NCI-H526 treated with DMSO at 0.1 percent for 48 hours (cell line): ENCODE results near the gene CDC37L1.
A peak's percentile ranks its signal among the peaks of the same experiment; 100 is the strongest.
"Not testable (repeated sequence)": the region's sequence is repeated elsewhere in the genome, so short reads cannot be mapped to it uniquely, and the experiment has no call there.

ENCODE experiments used
- DNase-seq: peaks from one replicate; lab custom pipeline; 2025; lab: John Stamatoyannopoulos, UW

Gene CDC37L1

DNA sequence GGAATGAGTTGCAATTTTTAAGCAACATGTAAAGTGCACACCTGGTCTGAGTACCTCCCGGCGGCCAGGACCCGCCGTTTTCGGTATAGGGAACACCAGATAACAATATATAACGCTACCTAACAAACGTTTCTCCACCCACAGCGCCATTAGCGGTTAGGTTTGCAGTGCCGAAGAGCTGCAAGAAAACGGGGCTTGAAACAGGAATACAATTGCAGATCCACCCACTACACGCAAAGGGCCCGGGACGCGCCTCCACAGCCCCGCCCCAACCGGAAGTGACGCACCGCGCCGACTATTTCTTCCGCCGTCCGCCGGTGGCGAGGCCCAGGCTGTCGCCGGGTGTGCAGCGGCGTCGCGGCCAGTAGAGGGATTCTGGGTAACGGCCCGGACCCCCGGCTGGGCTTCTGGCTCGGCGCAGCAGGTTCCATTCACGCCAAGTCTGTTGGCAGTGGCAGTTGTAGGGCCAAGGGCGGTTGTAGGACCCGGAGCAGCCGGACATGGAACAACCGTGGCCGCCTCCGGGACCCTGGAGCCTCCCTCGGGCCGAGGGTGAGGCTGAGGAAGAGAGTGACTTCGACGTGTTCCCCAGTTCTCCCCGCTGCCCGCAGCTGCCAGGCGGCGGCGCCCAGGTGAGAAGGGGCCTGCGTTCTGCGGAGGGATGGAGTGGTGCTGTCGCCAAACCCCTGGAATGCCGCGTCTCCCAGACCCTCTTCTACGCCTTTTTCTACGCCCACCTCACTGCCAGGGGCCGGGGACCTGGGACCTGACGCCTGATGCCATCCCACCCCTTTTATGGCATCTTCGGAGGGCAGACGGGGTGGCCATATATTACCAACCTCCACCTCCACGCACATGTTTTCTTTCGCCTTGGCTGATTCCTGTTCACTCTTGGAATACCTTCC, at the start of gene CDC37L1:
Gene CDC37L1, plus strand, starts transcription at position 302 of the 905 bp plus-strand sequence. Its CDS starts 199 bp downstream, at position 501.
- DNase-seq: peak; percentile 92

DNA sequence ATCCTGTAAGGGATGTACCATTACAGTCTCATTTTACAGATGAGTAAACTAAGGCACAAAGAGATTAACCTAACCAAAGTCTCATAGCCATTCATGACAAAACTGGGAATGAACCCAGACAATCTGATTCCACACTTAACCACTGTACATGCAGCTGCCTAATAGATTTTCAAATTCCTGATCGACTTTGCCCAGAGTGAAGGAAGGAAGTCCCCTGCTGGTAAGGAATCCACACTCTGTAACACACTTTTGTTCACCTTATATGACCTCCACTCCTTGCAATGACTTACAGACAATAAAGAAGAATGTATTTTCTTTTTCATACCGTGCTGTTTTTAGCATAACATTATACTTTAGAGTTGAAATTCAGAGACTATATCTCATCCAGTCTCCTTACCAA, 48.5 kb upstream of the CDC37L1 start:
- DNase-seq: no peak

DNA sequence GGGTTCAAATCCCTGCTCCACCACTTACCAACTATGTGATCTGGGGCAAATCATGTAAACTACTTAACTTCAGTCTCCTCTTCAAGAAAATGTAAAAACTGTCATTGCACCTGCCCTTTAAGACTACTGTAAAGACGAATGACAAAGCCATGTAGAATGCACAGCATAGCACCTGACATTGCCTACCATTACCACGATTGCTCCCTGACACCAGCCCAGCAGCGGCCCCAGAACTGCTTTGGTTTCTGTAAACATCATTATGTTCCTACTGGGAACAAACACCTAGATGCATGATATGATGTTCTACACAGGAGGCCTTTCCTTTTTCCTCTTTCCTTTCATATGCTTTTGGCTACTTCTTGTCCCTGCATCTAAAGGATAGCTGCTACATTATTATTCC, 40.4 kb upstream of the CDC37L1 start:
- DNase-seq: no peak

GRCh38 chr9:4639420-4639819, 39.9 kb upstream of the CDC37L1 start:
- no peak for DNase-seq

DNA sequence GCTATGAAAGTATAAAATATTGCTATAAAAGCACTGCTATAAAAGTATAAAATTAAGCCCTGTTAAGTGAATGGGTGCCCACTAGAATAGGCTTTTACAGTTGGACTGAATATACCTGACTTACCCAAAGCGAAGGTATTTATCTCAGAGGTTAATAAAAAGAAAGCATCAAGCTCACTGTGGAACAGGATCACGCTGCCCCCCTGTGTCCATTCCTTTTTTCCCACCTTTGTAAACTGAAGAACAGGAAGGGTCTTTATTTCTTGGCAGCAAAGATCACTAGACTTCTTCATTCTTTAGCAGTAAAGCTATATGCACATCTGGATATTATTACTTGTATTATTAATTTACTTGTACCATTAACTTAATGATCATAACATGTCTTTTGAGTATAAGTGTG, 39.3 kb upstream of the CDC37L1 start:
- DNase-seq: no peak

DNA sequence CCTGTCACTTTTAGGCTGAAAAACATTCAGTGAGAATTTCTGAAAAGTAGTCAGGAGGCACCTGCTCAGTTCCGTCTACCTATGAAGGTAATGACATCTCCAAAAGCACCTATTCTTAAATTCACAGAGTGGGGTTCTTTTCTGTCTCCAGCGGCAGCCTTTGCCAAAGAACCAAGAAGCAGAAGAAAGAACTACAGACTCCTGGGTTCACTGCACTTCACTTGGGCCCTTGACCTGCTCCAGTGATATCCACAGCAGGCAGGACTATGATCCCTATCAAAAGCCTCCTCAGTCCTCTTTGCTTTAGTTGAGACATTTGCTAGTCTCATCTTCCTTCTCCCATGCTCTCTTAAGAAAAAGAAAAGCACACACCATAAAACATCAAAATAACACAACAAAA, 37.0 kb upstream of the CDC37L1 start:
- no peak for DNase-seq

DNA sequence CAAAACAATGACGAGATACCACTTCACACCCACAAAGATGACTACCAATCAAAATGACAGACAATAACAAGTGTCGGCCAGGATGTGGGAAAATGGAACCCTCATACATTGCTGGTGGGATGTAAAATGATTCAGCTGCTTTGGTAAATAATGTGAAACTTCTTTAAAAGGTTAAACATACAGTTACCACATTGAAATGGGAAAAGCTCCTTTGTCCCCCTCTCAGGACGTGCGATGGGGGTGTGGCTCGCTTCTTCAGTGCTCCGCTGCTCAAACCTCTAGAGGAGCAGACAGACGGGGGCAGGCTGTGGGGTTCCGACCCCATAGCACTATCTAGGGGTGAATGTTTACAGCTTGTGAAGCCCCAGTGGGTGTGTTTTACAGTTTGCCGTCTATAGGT, 25.3 kb upstream of the CDC37L1 start:
- no peak for DNase-seq

DNA sequence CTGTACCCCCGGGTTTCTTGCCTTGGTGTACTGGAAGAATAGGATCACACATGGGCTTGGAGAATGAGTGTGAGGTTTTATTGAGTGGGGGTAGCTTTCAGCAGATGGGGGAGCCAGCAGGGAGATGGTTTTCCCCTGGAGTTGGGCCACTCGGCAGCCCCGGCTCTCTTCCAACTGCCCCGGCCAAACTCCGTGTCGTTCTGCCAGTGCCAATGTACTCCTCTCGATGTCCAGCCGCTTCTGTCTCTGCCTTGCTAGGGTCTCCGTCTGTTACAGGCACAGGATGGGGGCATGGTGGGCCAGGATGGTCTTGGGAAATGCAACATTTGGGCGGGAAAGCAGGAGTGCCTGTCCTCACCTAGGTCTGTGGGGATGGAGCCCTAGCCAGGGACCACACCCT, 24.8 kb upstream of the CDC37L1 start:
- DNase-seq: no peak

DNA sequence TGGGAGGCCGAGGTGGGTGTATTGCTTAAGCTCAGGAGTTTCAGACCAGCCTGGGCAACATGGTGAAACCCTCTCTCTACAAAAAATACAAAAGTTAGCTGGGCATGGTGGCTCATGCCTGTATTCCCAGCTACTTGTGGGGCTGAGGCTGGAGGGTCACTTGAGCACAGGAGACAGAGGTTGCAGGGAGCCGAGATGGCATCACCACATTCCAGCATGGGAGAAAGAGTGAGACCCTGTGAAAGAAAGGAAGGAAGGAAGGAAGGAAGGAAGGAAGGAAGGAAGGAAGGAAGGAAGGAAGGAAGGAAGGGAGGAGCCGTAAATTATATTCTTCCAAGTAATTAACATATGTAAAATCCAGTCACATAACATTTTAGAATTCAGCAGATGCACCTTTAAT, 23.2 kb upstream of the CDC37L1 start:
- DNase-seq: not testable (repeated sequence)

DNA sequence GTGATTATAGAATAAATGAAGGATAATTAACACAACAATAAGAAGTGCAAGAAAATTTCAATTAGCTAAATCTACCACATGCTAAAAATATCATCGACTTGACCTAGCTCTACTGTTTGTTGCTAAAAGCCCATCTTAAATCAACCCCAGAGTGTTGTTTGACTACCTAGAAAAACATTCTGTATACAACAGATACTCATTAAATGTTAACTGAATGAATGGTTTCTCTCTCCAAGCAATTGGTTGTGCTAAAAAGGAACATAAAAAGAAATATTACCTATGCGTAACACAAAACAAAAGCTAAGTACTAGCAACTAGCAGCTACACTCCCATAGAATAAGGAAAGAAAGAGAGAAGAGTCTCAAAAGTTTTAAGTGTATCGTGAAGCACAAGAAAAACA, 22.7 kb upstream of the CDC37L1 start:
- DNase-seq: no peak

GRCh38 chr9:4657426-4658159, 21.8 kb upstream of the CDC37L1 start:
- no peak for DNase-seq

DNA sequence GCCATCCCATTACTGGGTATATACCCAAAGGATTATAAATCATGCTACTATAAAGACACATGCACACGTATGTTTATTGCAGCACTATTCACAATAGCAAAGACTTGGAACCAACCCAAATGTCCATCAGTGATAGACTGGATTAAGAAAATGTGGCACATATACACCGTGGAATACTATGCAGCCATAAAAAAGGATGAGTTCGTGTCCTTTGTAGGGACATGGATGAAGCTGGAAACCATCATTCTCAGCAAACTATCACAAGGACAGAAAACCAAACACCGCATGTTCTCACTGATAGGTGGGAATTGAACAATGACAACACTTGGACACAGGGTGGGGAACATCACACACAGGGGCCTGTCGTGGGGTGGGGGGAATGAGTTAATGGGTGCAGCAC, 18.7 kb upstream of the CDC37L1 start:
- DNase-seq: not testable (repeated sequence)

GRCh38 chr9:4661165-4661564, 18.2 kb upstream of the CDC37L1 start:
- DNase-seq: no peak

GRCh38 chr9:4661611-4662010, 17.8 kb upstream of the CDC37L1 start:
- no peak for DNase-seq

DNA sequence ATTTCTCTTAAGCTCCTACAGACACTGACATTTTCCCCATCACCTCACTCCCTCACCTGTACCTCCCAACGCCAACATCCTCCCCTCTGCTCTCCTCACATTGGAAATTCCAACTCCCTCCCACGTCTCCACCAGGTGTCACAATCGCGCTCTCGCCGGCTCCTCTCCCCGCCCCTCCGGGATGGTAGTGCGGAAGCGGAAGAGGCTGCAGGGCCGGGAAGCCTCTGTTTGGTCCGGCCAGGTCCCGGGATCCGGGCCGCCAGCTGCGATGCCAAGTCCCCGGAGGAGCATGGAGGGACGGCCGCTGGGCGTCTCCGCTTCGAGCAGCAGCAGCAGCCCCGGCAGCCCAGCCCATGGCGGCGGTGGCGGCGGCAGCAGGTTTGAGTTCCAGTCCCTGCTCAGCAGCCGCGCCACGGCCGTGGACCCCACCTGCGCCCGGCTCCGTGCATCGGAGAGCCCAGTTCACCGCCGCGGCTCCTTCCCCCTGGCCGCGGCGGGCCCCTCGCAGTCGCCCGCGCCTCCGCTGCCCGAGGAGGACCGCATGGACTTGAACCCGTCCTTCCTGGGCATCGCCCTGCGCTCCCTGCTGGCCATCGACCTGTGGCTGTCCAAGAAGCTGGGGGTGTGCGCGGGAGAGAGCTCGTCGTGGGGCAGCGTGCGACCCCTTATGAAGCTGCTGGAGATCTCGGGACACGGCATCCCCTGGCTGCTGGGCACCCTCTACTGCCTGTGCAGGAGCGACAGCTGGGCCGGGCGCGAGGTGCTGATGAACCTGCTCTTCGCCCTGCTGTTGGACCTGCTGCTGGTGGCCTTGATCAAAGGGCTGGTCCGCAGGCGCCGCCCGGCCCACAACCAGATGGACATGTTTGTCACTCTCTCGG, 17.0 kb upstream of the CDC37L1 start, which contains the start of gene PLPP6:
Gene PLPP6, plus strand, starts transcription at position 187 of the 881 bp plus-strand sequence. Its CDS starts 82 bp downstream, at position 269.
- peak; percentile 95 for DNase-seq

- DNase-seq: peak; percentile 55
Measured at GRCh38 chr9:4662989-4663792, 16.2 kb upstream of the CDC37L1 start.

DNA sequence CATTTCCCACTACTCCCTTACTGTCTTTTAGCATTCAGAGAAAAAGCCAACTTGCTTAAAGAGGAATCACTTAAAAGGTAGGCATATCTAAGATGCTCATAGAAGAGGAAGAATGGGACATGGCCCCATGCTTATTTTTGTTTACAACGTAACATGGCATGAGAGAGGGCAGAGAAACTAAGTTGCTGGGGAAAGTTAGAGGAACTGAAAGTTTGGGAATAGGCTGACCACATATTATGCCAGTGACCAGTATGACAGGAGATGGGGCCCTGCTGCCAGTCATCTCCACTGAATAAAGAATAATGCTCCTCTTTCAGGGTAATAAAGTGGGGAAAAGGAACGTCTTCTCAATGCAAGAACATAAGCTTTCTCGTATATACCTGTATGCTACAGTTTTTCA, 15.4 kb upstream of the CDC37L1 start:
- DNase-seq: no peak

GRCh38 chr9:4665357-4665756, 14.0 kb upstream of the CDC37L1 start:
- DNase-seq: no peak

- peak; percentile 73 for DNase-seq
Measured at GRCh38 chr9:4666042-4666699, 13.2 kb upstream of the CDC37L1 start, which contains the start of gene SPATA6L. Gene SPATA6L, minus strand, starts transcription at chr9:4666480. Its CDS starts 230 bp downstream, at chr9:4666250.

DNA sequence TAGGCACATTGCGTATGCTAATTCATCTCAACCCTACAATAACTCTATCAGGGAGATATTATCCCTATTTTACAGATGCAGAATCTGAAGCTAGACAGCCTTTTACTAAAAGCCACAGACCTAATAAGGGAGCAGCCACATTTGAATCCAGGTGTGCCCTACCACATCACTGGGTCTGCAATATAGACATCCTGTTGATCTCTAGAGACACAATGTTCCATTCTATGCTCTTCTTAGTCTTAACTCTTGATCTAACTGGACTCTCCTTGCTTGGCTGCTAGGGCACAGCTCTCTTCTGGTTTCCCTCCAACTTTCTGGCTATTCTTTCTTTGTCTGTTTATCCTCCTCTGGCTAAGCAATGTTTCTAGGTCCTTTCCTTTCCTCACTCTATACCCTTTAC, 11.7 kb upstream of the CDC37L1 start:
- no peak for DNase-seq

DNA sequence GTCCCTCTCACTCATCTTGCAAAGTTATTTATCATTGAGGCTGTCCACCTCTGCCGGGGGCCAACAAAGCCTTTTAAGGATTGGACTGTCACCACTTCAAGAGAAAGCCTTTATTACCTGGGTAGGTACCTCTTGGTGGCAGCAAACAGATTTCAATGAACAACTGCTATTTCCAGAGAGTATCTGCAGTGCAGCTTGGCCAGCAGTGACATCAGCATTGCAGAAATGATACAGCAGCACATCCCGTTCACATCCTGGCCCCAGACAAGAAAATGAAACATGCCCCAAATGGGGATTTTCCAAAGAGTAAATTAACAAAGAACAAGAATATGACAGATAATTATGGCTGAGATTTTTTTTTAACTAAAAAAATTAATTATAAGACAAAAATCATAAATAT, 10.8 kb upstream of the CDC37L1 start:
- no peak for DNase-seq
